ENCODE results near the gene RGS7BP. TPM values are rescaled to one million over a fixed set of nuclear protein-coding genes. Genes with fewer than 3 reads are reported as not detected.

The RGS7BP gene
- total and polyA plus RNA-seq, 7 donors: 0.06 to 1.5 (median 0.17) TPM

DNA sequence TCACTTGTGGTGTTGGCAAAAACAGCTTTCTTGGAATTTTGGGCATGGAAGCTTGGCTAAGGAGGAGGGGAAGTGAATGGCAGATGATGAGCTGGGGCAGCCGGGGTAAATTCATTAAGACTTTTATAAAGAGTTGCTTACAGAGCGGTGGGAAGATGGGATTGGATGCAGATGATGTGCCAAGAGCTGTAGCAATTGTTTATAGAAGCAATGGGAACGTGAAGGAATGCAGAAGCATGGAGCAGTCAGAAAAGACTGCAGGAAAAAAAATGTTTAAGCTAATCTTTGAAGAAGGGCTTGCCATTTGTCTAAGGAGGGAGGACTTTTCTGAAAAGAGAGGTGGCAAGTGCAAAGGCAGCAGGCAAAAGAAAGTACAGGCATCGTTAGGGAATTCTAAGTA lies 97.9 kb downstream of the RGS7BP start:
- Histone ChIP-seq H3K36me3 (ENCODE audit: insufficient read depth in 1 of 2, low read depth in 1 of 2) (no peaks in the 10 kb centered on the region), H3K27ac (no peak overlapping the region), H3K4me3 (no peak overlapping the region), H3K27me3 (ENCODE audit: insufficient read depth in 3 of 3, low read length in 2 of 3) (no peaks in the 10 kb centered on the region), H3K4me1 (no peaks in the 10 kb centered on the region), H3K9me3 (no peaks in the 10 kb centered on the region)
- DNase-seq (no peak), ATAC-seq (no peak)
- intact Hi-C loops (cut with DNase I): loop anchor here in 1 of 2 donors (10.0 kb wide), 1 partner anchor 149 kb away; no protein-coding TSS in a partner anchor
- 30 to 41% (median 36%) methylated on average over 4 of the region's 4 CpGs for WGBS, 3 donors
- TF ChIP-seq, protein P1, sequence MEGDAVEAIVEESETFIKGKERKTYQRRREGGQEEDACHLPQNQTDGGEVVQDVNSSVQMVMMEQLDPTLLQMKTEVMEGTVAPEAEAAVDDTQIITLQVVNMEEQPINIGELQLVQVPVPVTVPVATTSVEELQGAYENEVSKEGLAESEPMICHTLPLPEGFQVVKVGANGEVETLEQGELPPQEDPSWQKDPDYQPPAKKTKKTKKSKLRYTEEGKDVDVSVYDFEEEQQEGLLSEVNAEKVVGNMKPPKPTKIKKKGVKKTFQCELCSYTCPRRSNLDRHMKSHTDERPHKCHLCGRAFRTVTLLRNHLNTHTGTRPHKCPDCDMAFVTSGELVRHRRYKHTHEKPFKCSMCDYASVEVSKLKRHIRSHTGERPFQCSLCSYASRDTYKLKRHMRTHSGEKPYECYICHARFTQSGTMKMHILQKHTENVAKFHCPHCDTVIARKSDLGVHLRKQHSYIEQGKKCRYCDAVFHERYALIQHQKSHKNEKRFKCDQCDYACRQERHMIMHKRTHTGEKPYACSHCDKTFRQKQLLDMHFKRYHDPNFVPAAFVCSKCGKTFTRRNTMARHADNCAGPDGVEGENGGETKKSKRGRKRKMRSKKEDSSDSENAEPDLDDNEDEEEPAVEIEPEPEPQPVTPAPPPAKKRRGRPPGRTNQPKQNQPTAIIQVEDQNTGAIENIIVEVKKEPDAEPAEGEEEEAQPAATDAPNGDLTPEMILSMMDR (IDR thresholded peaks at IDR 0.05): no peak

DNA sequence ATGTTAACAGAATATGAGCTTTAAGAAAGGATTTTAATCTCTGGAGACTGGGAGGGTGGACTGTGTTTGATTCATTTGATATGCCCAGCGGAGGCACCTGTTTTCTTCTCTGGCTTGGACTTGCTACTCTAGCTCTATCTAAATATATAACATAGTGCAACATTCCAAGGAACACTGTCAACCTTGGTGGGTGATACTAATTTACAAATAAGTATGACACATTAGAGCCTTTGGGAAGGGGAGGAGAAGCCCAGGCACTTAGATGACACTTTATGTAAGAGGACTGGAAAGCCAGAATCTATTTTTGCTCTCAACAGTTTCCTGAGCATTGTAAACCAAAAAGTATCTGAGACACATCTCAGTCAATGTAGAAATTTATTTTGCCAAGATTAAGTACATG lies 101.1 kb downstream of the RGS7BP start:
- Histone ChIP-seq H3K27me3 (ENCODE audit: insufficient read depth in 3 of 3, low read length in 2 of 3) (no peaks in the 10 kb centered on the region), H3K9me3 (no peaks in the 10 kb centered on the region), H3K4me1 (no peaks in the 10 kb centered on the region), H3K27ac (no peak overlapping the region), H3K4me3 (no peak overlapping the region), H3K36me3 (ENCODE audit: insufficient read depth in 1 of 2, low read depth in 1 of 2) (no peaks in the 10 kb centered on the region)
- intact Hi-C loops (cut with DNase I): loop anchor here in 1 of 2 donors (10.0 kb wide), 1 partner anchor 152 kb away; no protein-coding TSS in a partner anchor
- DNase-seq (no peak), ATAC-seq (peak in 2 of 4 donors; percentile 30 to 53)
- TF ChIP-seq, protein P1 (IDR thresholded peaks at IDR 0.05): no peak
- WGBS, 3 donors: 41 to 56% (median 53%) methylated on average over 1 of the region's 1 CpG

DNA sequence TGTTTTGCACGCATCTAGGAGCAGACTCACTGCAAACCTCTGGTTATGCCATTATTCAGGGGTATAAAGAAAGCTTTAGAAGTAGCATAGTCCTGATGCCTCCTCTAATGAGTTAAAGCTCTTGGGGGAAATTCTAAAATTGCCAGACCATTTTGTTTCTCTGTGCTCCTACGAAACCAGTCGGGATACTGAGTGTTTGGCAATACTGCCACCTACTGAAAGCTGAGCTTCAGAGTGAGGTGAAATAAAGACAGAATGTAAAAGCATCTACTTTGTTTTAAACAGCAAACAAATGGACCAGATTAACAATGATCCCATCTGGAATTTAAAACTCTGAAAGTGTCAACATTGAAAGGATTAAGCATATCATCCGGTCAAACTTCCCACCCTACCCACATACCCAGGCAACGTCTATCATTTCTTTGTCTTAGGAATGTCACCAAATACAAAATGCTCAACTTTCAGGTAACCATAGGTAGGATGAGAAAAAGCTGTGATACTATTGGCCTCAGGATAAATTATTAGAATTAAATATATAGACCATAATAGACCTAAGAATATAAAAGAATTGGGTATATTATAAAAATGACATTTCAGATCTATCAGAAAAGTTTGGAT lies 106.6 kb downstream of the RGS7BP start:
- ATAC-seq: peak; percentile 49 to 80 (median 54)
- no peak overlapping the region for H3K4me3 ChIP-seq
- WGBS, 3 donors: 15 to 18% (median 17%) methylated on average over 5 of the region's 5 CpGs

DNA sequence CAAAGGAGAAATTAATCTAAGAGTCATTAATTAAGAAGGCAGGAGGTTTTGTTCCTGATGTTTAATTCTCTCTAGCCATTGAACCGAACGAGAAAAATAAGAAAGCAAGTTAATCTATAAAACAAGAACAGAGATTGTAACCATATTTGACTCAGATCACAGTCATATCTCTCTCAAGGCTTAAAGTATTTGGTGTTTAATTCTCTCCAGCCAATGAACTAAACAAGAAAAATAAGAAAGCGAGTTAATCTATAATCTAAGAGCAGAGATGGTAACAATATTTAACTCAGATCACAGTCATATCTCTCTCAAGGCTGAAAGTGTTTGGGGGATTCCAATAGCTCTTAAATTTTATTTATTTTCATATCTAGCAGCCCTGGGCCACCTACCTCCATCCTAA lies 110.1 kb downstream of the RGS7BP start:
- ATAC-seq (no peak), DNase-seq (no peak)
- intact Hi-C loops (cut with DNase I): loop anchor here in 1 of 2 donors (10.0 kb wide), 1 partner anchor 541 kb away; no protein-coding TSS in a partner anchor
- no peaks in the 10 kb centered on the region for H3K36me3 ChIP-seq (ENCODE audit: insufficient read depth in 1 of 2, low read depth in 1 of 2)
- H3K4me3 ChIP-seq: no peak overlapping the region
- H3K4me1 ChIP-seq: no peaks in the 10 kb centered on the region
- H3K27me3 ChIP-seq (ENCODE audit: insufficient read depth in 3 of 3, low read length in 2 of 3): no peaks in the 10 kb centered on the region
- no peaks in the 10 kb centered on the region for H3K9me3 ChIP-seq
- no peak overlapping the region for H3K27ac ChIP-seq
- 79 to 85% (median 83%) methylated on average over 3 of the region's 3 CpGs for WGBS, 3 donors
- TF ChIP-seq, protein P1 (IDR thresholded peaks at IDR 0.05): no peak

More for the DNA sequence above, 106.6 kb downstream of the RGS7BP start:
- no peaks in the 10 kb centered on the region for H3K27me3 ChIP-seq (ENCODE audit: insufficient read depth in 3 of 3, low read length in 2 of 3)
- no peak for DNase-seq
- H3K4me1 ChIP-seq: no peaks in the 10 kb centered on the region
- no peaks in the 10 kb centered on the region for H3K36me3 ChIP-seq (ENCODE audit: insufficient read depth in 1 of 2, low read depth in 1 of 2)
- H3K27ac ChIP-seq: no peak overlapping the region
- TF ChIP-seq, protein P1 (IDR thresholded peaks at IDR 0.05): peak; percentile 72
- no peaks in the 10 kb centered on the region for H3K9me3 ChIP-seq
- intact Hi-C loops (cut with DNase I): loop anchor here (1.0 to 10.0 kb wide), 7 partner anchors 105 to 538 kb away; partner anchors contain the start of gene RGS7BP (in 1 of the 2)

Data from psoas muscle (tissue), 8 donors.